Measurements from ENCODE around the gene PAX4.
A peak's percentile ranks its signal among the peaks of the same experiment; 100 is the strongest.
"Not testable (repeated sequence)": the region's sequence is repeated elsewhere in the genome, so short reads cannot be mapped to it uniquely, and the experiment has no call there.

The PAX4 gene

GRCh38 chr7:127585044-127585953, 32.6 kb downstream of the PAX4 start, which contains the start of gene GCC1:
GCC1 (minus strand) TSS chr7:127585596; CDS start chr7:127585182, 414 bp downstream.
- peak; percentile 92 for DNase-seq (ENCODE audit: low read depth in 2 of 2)

GRCh38 chr7:127584648-127585043, 33.3 kb downstream of the PAX4 start:
- DNase-seq (ENCODE audit: low read depth in 2 of 2) = no peak

GRCh38 chr7:127582361-127582760, 35.6 kb downstream of the PAX4 start:
- no peak for DNase-seq (ENCODE audit: low read depth in 2 of 2)

- DNase-seq (ENCODE audit: low read depth in 2 of 2) = no peak
These were observed 36.2 kb downstream of the PAX4 start for GRCh38 chr7:127581716-127582115.

- DNase-seq (ENCODE audit: low read depth in 2 of 2) = no peak
These were observed 37.3 kb downstream of the PAX4 start for GRCh38 chr7:127580612-127581011.

GRCh38 chr7:127578711-127579275, 39.1 kb downstream of the PAX4 start:
- no peak for DNase-seq (ENCODE audit: low read depth in 2 of 2)

- no peak for DNase-seq (ENCODE audit: low read depth in 2 of 2)
These were observed 39.8 kb downstream of the PAX4 start for GRCh38 chr7:127578036-127578684.

- no peak for DNase-seq (ENCODE audit: low read depth in 2 of 2)
These were observed 46.0 kb downstream of the PAX4 start for GRCh38 chr7:127571741-127572505.

- not testable (repeated sequence) for DNase-seq (ENCODE audit: low read depth in 2 of 2)
These were observed 49.9 kb downstream of the PAX4 start for GRCh38 chr7:127568034-127568433.

- no peak for DNase-seq (ENCODE audit: low read depth in 2 of 2)
These were observed 51.7 kb downstream of the PAX4 start for GRCh38 chr7:127566242-127566641.

Measured in activated CD4-positive, alpha-beta T cell treated with anti-CD3 and anti-CD28 coated beads for 24 hours (primary cell).